Loucy (cell line): Measurements from ENCODE around the gene CA7.

Source experiments
- H2AFZ ChIP-seq: fragments of 200-600 bp; sonication (generic); 2 replicates; pipeline ENCODE4 v1.6.0; 2016; ENCODE audit warnings: antibody characterized with exemption, mild to moderate bottlenecking, low read length, moderate library complexity
- H3F3A ChIP-seq: fragments of 200-600 bp; 2 replicates; pipeline ENCODE4 v1.6.0; 2016; ENCODE audit warnings: antibody characterized with exemption, low read depth, mild to moderate bottlenecking
- H3K27me3 ChIP-seq: fragments of 200-600 bp; sonication (generic); 2 replicates; pipeline ENCODE4 v1.6.1; 2014; ENCODE audit warnings: low read length, mild to moderate bottlenecking; ENCODE audit not compliant: insufficient read depth, poor library complexity, severe bottlenecking
- H3K36me3 ChIP-seq: fragments of 200-600 bp; sonication (generic); 2 replicates; pipeline ENCODE4 v1.6.1; 2016; ENCODE audit warnings: low read length; ENCODE audit not compliant: insufficient read depth
- H3K4me1 ChIP-seq: fragments of 200-600 bp; sonication (generic); 2 replicates; pipeline ENCODE4 v1.5.1; 2014; ENCODE audit warnings: low read length, mild to moderate bottlenecking; ENCODE audit not compliant: insufficient read depth, poor library complexity, severe bottlenecking
- H3K4me2 ChIP-seq: fragments of 200-600 bp; sonication (generic); 2 replicates; pipeline ENCODE4 v1.6.0; 2014; ENCODE audit warnings: antibody characterized with exemption, low read length, low read depth, mild to moderate bottlenecking; ENCODE audit not compliant: poor library complexity, severe bottlenecking
- H3K4me3 ChIP-seq: fragments of 200-600 bp; sonication (generic); 2 replicates; pipeline ENCODE4 v1.5.1; 2014; ENCODE audit warnings: low read length, mild to moderate bottlenecking, mixed read lengths; ENCODE audit not compliant: poor library complexity, severe bottlenecking
- H3K79me2 ChIP-seq: fragments of 200-600 bp; sonication (generic); 2 replicates; pipeline ENCODE4 v1.6.1; 2014; ENCODE audit warnings: low read length; ENCODE audit not compliant: insufficient read depth
- H3K9ac ChIP-seq: fragments of 200-600 bp; sonication (generic); 2 replicates; pipeline ENCODE4 v1.6.0; 2014; ENCODE audit warnings: mild to moderate bottlenecking, low read depth, low read length, moderate library complexity; ENCODE audit not compliant: poor library complexity, severe bottlenecking
- H3K9me2 ChIP-seq: fragments of 200-600 bp; sonication (generic); replicated peaks from 2 replicates; pipeline ENCODE4 v1.6.1; 2016; ENCODE audit warnings: low read depth, low read length, mixed read lengths
- H3K9me3 ChIP-seq: fragments of 200-600 bp; sonication (generic); 2 replicates; pipeline ENCODE4 v1.6.1; 2014; ENCODE audit warnings: mild to moderate bottlenecking, antibody characterized with exemption, low read length, low read depth; ENCODE audit not compliant: insufficient read depth
- H4K20me1 ChIP-seq: fragments of 200-600 bp; sonication (generic); 2 replicates; pipeline ENCODE4 v1.6.0; 2014; ENCODE audit warnings: antibody characterized with exemption, low read length, mild to moderate bottlenecking; ENCODE audit not compliant: insufficient read depth, poor library complexity, severe bottlenecking
- EZH2phosphoT487 ChIP-seq: fragments of 200-600 bp; IDR thresholded peaks from 2 replicates; pipeline ENCODE4 v1.6.1; 2018; ENCODE audit warnings: antibody characterized with exemption, mild to moderate bottlenecking, moderate library complexity, borderline replicate concordance
- TF ChIP-seq, protein P1 (sequence below): fragments of 200-600 bp; sonication (generic); conservative IDR thresholded peaks from 2 replicates; pipeline ENCODE4 v1.5.1; 2014; ENCODE audit warnings: mild to moderate bottlenecking, antibody characterized with exemption, low read length

The CA7 gene

DNA sequence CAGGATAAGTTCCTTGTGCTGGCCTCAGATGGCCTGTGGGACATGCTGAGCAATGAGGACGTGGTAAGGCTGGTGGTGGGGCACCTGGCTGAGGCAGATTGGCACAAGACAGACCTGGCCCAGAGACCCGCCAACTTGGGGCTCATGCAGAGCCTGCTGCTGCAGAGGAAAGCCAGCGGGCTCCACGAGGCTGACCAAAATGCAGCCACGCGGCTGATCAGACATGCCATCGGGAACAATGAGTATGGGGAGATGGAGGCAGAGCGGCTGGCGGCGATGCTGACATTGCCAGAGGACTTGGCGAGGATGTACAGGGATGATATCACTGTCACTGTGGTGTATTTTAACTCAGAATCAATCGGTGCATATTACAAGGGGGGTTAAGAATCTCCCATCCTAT is 41.3 kb downstream of the CA7 start:
- Histone ChIP-seq H3K79me2 (peaks cover 71% of the 10 kb centered on the region), H3F3A (no peaks in the 10 kb centered on the region), H3K9me2 (no peaks in the 10 kb centered on the region), H3K4me3 (peak overlapping the region; percentile 2), H3K4me1 (peaks cover 43% of the 10 kb centered on the region), H3K9me3 (no peaks in the 10 kb centered on the region), H4K20me1 (peaks cover 39% of the 10 kb centered on the region), H3K36me3 (peaks cover 20% of the 10 kb centered on the region; the same call in 1 of the 2 replicates), H3K4me2 (peak overlapping the region; percentile 35), H3K27me3 (no peaks in the 10 kb centered on the region), H3K9ac (no peak overlapping the region), H2AFZ (no peak overlapping the region)
- TF ChIP-seq, protein P1, sequence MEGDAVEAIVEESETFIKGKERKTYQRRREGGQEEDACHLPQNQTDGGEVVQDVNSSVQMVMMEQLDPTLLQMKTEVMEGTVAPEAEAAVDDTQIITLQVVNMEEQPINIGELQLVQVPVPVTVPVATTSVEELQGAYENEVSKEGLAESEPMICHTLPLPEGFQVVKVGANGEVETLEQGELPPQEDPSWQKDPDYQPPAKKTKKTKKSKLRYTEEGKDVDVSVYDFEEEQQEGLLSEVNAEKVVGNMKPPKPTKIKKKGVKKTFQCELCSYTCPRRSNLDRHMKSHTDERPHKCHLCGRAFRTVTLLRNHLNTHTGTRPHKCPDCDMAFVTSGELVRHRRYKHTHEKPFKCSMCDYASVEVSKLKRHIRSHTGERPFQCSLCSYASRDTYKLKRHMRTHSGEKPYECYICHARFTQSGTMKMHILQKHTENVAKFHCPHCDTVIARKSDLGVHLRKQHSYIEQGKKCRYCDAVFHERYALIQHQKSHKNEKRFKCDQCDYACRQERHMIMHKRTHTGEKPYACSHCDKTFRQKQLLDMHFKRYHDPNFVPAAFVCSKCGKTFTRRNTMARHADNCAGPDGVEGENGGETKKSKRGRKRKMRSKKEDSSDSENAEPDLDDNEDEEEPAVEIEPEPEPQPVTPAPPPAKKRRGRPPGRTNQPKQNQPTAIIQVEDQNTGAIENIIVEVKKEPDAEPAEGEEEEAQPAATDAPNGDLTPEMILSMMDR = no peak
- no peak for TF ChIP-seq EZH2phosphoT487

DNA sequence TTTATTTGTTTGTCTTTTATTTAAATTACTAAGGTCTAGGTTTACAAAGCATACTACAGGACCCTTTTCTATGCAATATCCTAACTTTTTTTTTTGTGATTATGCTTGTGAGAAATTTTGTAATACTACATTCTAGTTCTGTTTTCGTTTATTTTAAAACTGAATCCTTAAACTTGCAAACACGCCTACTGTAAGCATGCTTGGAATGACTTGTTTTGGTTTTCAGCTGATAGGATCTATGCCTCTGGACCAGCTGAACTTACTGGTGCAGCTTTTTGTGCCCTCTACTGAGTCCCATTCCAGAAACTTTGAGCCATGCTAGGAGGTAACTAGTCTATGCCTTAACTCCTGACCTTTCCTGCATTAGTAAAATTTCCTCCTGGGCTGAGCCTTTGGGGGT is 42.1 kb downstream of the CA7 start:
- peaks cover 33% of the 10 kb centered on the region for H4K20me1 ChIP-seq
- H3F3A ChIP-seq = no peaks in the 10 kb centered on the region
- H3K9ac ChIP-seq = no peak overlapping the region
- peak overlapping the region; percentile 35 for H3K4me2 ChIP-seq
- H3K9me3 ChIP-seq = no peaks in the 10 kb centered on the region
- no peaks in the 10 kb centered on the region for H3K9me2 ChIP-seq
- no peak overlapping the region for H3K4me3 ChIP-seq
- H3K27me3 ChIP-seq = no peaks in the 10 kb centered on the region
- H3K4me1 ChIP-seq = peaks cover 43% of the 10 kb centered on the region
- peaks cover 63% of the 10 kb centered on the region for H3K79me2 ChIP-seq
- H3K36me3 ChIP-seq = peaks cover 20% of the 10 kb centered on the region; the same call in 1 of the 2 replicates
- no peak overlapping the region for H2AFZ ChIP-seq
- no peak for TF ChIP-seq EZH2phosphoT487
- TF ChIP-seq, protein P1 = no peak

DNA sequence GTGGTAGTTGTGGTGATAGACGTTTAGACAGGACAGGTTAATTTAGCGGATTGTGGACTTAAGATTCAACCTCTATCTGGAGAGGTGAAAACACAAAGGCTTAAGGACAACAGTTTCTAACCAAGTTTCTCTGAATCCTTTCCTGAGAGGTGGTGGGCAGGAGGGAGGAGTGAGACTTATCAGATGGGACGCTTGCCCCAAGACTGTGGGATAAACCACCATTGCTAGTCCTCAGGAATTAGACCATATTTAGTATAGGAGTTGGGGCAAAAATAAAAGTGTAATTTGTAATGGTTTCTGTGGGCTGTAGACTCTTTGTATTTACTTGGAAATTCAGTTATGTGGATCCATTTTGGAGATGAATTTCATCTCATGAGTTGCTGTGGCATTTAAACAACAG is 42.7 kb downstream of the CA7 start:
- peak overlapping the region; percentile 35 for H3K4me2 ChIP-seq
- no peaks in the 10 kb centered on the region for H3K9me3 ChIP-seq
- TF ChIP-seq, protein P1 = no peak
- TF ChIP-seq EZH2phosphoT487 = no peak
- no peak overlapping the region for H3K4me3 ChIP-seq
- H3K9ac ChIP-seq = no peak overlapping the region
- peaks cover 20% of the 10 kb centered on the region; the same call in 1 of the 2 replicates for H3K36me3 ChIP-seq
- H3K27me3 ChIP-seq = no peaks in the 10 kb centered on the region
- H3K9me2 ChIP-seq = no peaks in the 10 kb centered on the region
- H2AFZ ChIP-seq = no peak overlapping the region
- peaks cover 57% of the 10 kb centered on the region for H3K79me2 ChIP-seq
- peaks cover 27% of the 10 kb centered on the region for H4K20me1 ChIP-seq
- H3K4me1 ChIP-seq = peaks cover 37% of the 10 kb centered on the region
- no peaks in the 10 kb centered on the region for H3F3A ChIP-seq
